GM18519 (cell line): Measurements from ENCODE around the gene CTAG1B.
"Not testable (repeated sequence)": the region's sequence is repeated elsewhere in the genome, so short reads cannot be mapped to it uniquely, and the experiment has no call there.

Experiments used
- ATAC-seq: cut with Tn5 transposase; IDR thresholded peaks from one replicate; pipeline ENCODE4 v1.9.1; 2021; ENCODE audit warnings: mild to moderate bottlenecking, moderate library complexity; ENCODE audit not compliant: unreplicated experiment, low FRiP score

Gene CTAG1B

DNA sequence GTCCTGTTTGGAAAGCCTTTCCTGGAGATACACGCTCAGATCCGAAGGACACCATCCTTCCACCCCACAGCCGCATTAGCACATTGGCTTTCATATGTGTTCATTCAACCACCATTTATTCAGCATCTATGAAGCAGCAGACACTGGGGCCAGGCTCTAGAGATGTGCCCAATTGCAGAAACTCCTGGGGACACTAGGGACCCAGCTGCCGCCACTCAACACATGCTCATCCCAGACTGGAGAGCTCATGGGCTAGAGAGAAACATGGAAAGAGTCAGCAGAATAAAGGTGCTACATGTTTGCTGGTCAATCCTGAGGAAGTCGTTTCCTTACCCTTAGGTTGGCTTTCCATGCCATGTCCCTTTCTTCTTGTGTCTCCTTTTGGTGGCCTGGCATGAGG, 26.6 kb downstream of the CTAG1B start:
- no peak for ATAC-seq

GRCh38 chrX:154590415-154590814, 28.7 kb downstream of the CTAG1B start:
- ATAC-seq, result not testable (repeated sequence)

GRCh38 chrX:154584585-154585183, 34.4 kb downstream of the CTAG1B start, which contains the start of gene CTAG1A:
TSS of gene CTAG1A (plus strand) at chrX:154585133. CDS start at chrX:154585207, 74 bp downstream.
- ATAC-seq, result not testable (repeated sequence)

- ATAC-seq, result not testable (repeated sequence)
These were observed 36.1 kb downstream of the CTAG1B start for GRCh38 chrX:154582994-154583393.

DNA sequence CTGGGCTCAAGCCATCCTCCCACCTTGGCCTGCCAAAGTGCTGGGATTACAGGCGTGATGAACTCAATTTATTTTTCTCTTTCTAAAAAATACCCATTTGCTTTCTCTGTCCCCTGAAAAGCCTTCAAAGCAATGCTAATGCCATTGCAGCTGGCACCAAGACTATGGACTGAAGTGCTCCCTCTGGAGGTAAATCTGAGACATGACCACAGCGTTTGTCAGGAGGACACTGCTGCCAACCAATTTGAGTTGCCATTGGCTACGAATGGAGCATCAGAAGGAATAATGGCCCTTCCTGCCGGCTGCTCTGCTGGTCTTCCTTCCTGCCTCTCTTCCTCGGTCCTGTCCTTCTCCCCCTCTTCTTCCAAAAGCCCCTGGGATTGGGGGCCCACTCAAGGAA, 44.0 kb downstream of the CTAG1B start:
- not testable (repeated sequence) for ATAC-seq

DNA sequence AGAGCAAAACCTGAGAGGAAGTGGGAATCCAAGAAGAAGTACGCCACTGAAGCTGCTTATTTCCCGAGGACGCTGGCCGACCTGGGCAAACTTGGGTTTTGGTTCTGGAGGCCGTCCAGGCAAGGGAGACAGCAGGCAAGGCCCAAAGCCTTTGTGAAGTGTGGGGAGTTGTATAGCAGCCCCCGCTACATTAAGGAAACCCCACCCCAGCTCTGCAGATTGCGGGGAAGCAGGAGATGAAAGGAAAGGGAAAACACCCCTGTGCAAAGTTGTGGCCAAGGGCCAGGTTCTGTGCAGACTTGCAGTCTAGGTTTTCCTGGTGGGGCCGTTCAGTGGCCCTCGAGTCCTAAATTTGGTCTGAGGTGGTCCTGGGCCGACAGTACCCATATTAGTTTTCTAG, 46.0 kb downstream of the CTAG1B start:
- ATAC-seq, result not testable (repeated sequence)

DNA sequence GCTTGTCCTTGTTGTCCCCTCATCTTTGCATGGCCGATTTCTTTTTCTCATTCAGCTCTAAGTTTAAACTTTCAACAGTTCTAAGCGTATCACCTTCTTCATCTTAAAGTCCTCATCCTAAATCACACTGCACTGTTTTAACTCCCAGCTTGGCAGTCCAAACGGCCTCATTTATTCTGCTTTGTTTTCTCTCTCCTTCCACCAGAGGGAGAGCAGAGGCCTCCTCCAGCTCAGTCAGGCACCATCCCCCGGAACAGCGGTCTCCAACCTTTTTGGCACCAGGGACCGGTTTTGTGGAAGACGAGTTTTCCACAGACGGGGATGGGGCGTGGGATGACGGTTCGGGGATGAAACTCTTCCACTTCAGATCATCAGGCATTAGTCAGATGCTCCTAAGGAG, 48.7 kb downstream of the CTAG1B start:
- not testable (repeated sequence) for ATAC-seq
